Posterior cingulate gyrus (tissue), 11 donors: ENCODE results near the gene BRSK2.

Source experiments
- DNase-seq, 10 donors: peaks; one replicate each; pipeline versions ENCODE4 v3.0.0 to v3.0.0-alpha.2; 2020 to 2021; ENCODE audit warnings: mixed read lengths in 3 of 10
- intact Hi-C: fragments of 100-400 bp; cut with DNase I; formaldehyde crosslinking; loops from one replicate; pipeline ENCODE4 v1.15.1; 2023

The BRSK2 gene

GRCh38 chr11:1445741-1446445 is 56.2 kb downstream of the BRSK2 start:
- DNase-seq, result no peak
- intact Hi-C loops, result loop anchor here (5.0 kb wide), 1 partner anchor 49 kb away; no protein-coding TSS in a partner anchor

DNA sequence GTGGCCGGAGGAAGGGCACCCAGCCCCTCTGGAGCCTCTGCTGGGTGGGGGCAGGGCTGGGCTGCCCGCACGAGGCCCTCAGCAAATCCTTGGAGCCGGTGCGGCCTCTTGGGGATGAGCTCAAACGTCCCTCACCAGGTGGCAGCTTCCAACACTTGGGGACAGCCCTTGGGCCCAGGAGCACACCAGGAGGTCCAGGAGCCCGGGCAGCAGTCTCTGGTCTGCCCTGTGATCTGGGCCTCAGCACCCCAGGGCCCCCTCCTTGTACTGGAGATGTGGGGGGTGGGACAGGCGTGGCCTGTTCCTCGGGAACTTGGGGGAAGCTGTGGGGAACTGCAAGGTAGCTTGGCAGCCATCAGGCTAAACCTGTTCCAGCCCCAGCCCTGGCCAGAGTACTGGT is 56.9 kb downstream of the BRSK2 start:
- intact Hi-C loops, result loop anchor here (5.0 kb wide), 1 partner anchor 49 kb away; no protein-coding TSS in a partner anchor
- DNase-seq, result no peak

GRCh38 chr11:1447845-1448825 is 58.4 kb downstream of the BRSK2 start:
- DNase-seq, result peak in 8 of 10 donors; percentile 41 to 94 (median 62)

DNA sequence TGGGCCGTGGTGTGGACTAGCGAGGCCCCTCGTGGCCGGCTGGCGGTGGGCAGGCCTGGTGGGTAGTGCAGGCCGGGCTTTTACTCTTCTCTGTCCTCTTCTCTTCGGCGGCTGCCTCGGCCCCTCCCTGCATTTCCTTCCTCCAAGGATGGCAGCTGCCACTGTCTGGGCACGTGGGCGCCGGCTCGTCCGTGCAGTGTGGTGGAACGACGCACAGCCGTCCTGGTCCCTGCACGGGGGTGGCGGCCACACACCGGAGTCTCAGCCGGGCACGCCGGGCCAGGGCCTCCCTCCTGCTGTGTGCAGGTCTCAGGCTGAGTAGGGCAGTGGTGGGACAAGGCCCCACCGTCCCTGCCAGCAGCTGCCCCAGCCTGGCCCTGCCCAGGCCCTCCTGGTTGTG is 59.1 kb downstream of the BRSK2 start:
- intact Hi-C loops, result loop anchor here (5.0 kb wide), 1 partner anchor 52 kb away; no protein-coding TSS in a partner anchor
- peak in 7 of 10 donors; percentile 52 to 94 (median 64) for DNase-seq

More at GRCh38 chr11:1447845-1448825, 58.4 kb downstream of the BRSK2 start:
- intact Hi-C loops, result loop anchor here (5.0 kb wide), 1 partner anchor 51 kb away; no protein-coding TSS in a partner anchor

DNA sequence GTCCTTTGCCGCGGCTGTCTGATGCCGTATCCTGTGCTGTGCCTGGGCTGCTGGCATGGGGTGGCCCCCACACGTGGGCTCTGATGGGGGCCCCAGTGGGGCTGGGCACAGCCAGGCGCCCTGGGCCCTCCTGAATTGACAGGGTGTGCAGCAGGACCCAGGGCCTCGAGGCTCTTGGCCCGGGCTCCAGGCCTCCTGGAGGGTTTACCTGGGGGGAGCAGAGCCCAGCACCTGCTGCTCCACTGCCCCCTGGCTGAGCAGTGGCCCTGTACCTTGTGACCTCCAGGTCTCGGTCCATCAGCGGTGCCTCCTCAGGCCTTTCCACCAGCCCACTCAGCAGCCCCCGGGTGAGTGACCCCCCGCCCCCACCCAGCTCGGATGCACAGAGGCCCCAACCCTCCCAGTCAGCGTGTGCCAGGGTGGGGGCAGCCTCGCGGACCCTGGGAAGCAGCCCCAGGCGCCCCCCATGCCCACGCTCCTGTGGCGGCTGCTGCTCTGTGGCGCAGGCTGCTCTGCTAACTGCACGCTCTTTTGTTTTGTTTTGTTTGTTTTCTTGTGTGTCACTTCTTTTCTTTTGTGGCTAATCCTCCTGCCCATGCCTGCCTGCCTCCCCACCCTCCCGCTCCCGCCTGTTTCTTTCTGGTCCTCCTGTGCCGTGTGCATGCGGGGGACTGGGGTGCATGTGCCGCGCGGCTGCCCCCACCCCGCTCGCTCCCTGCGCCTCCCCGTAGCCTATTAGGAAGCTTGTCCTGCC is 59.9 kb downstream of the BRSK2 start:
- intact Hi-C loops, result loop anchor here (5.0 kb wide), 1 partner anchor 52 kb away; no protein-coding TSS in a partner anchor
- DNase-seq, result no peak

- no peak for DNase-seq
- intact Hi-C loops, result no loop called here
Observed at GRCh38 chr11:1450344-1450875, 60.7 kb downstream of the BRSK2 start.

DNA sequence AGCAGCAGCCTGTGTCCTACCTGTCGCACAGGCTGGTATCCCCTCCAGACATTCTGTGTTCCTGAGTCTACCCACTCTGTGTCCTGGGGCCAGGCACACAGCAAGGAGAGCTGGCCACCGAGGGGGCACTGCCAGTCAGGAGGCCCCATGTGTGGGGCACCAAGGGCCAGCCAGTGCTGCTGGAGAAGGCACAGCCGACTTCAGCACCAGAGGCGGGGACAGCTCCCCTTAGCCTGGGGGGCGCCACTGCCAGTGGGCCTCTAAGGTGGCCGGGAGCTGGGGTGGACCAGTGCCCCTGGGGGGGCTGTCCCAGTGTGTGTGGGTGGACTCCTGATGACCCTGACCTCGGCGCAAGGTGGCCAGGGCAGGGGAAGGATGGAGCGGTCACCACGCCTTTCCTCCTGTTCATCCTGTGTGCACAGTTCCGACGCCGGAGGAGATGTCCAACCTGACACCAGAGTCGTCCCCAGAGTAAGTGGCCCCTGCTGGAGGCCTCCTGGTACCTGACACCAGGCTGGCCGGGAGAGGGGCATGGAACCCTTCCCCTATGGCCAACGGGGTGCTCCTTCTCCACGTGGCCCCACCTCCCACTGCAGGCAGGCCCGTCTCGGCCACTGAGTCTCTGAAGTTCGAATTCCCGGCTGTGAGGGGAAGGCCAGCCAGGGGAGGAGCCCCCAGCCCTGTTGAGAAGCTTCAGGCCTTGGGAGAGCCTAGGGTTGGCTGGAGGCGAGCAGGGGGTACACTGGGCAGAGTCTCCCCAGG is 61.4 kb downstream of the BRSK2 start:
- DNase-seq, result no peak
- intact Hi-C loops, result no loop called here

- DNase-seq, result no peak
- intact Hi-C loops, result no loop called here
Observed at GRCh38 chr11:1451781-1452470, 62.2 kb downstream of the BRSK2 start.

- intact Hi-C loops, result no loop called here
- no peak for DNase-seq
Observed at GRCh38 chr11:1452744-1453143, 63.0 kb downstream of the BRSK2 start.

DNA sequence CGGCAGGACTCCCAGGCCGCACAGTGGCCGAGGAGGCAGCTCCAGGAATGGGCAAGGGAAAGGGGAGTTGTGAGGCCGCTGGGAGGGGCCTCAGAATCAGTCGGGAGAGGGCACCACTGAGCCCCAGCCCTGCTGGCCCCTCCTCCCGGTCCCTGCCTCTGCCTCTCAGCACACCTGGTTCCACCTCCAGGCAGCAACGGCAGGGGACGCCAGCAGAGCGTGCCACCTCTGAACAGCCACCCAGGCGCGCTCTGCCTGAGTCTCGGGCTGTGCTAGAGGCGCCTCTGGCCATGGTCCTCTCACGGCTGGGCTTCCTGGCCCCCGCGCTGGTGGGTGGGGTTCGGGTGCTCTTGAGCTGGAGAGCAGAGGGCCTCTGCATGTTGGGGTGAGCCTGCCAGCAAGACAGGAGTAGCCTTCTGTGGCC is 63.9 kb downstream of the BRSK2 start:
- DNase-seq, result peak in 1 of 10 donors; percentile 87
- intact Hi-C loops, result no loop called here

DNA sequence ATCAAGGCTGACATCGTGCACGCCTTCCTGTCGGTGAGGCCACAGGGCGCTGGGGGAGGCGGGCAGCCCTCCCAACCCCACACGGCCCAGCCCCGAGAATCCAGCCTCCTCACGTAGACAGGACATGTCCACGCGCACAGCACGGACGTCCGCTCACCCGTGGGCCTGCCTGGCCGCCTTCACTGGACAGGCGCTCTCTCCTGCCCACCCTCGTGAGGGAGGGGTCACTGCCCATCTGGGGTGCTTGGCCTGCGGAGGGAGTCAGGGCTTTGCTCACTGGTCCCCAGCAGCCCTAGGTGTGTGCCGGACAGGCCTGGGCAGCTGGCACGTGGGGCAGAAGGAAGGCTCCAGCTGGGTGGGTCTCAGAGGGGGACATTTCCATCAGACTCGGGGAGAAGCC is 64.8 kb downstream of the BRSK2 start:
- DNase-seq, result no peak
- intact Hi-C loops, result no loop called here

GRCh38 chr11:1455032-1455762 is 65.5 kb downstream of the BRSK2 start:
- intact Hi-C loops, result loop anchor here (5.0 kb wide), 1 partner anchor 62 kb away; no protein-coding TSS in a partner anchor

DNA sequence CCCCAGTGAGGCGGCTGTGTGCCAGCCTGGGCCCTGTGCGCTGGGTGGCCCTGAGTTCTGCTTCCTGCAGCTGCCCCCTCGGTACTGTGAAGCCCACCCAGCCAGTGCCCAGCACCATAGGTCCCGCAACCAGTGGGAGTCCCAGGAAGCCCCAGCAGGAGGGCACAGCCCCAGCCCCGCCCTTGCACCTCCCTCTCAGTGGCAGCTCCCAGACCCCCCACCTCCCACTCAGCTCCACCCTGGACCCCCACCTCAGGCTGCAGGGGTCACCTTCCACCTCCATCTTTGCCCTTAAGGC is 66.0 kb downstream of the BRSK2 start:
- intact Hi-C loops, result loop anchor here (5.0 kb wide), 1 partner anchor 62 kb away; no protein-coding TSS in a partner anchor
- DNase-seq, result no peak

More at GRCh38 chr11:1455032-1455762, 65.5 kb downstream of the BRSK2 start:
- no peak for DNase-seq

DNA sequence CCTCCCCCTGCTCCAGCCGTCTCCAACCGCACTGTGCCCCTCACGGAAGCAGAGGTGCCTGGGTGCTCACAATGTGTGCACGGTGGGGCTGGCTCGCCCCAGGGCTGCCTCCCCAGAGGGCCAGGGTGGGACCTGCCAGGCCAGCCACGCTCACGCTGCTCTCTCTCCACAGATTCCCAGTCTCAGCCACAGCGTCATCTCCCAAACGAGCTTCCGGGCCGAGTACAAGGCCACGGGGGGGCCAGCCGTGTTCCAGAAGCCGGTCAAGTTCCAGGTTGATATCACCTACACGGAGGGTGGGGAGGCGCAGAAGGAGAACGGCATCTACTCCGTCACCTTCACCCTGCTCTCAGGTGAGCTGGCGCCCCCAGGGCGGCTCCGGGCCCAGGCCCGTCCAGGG is 66.4 kb downstream of the BRSK2 start:
- DNase-seq, result no peak
- intact Hi-C loops, result loop anchor here (5.0 kb wide), 1 partner anchor 61 kb away; no protein-coding TSS in a partner anchor

DNA sequence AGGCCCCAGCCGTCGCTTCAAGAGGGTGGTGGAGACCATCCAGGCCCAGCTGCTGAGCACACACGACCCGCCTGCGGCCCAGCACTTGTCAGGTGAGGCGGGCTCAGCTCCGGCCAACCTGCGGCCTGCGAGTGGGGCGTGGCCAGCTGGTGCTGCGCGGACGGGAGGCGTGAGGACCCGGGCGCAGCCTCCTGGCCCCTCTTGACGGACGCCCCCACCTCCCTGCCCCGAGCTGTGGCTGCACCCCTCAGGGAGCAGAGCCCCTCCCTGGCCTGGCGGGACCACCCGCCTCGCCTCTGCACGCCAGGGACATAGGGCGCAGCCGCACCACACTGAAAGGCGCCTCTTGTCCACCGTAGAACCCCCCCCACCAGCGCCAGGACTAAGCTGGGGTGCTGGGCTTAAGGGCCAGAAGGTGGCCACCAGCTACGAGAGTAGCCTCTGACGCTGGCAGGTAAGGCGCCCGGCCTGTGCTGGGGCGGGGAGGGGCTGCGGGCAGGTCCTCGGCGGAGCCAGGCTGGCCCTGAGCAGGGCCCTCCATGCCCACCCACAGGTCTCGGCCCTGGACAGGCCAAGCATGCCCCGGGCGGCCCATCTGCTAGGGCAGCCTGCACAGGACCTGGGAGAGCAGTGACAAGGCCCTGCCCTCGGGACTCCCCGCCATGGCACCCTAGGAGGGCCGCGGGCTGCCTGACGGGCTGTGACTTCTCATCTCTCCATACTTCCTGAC is 67.0 kb downstream of the BRSK2 start:
- no peak for DNase-seq
- intact Hi-C loops, result loop anchor here (5.0 kb wide), 1 partner anchor 61 kb away; no protein-coding TSS in a partner anchor

- DNase-seq, result no peak
- intact Hi-C loops, result loop anchor here (5.0 kb wide), 1 partner anchor 60 kb away; no protein-coding TSS in a partner anchor
Observed at GRCh38 chr11:1457326-1457680, 67.6 kb downstream of the BRSK2 start.

- intact Hi-C loops, result loop anchor here (5.0 kb wide), 1 partner anchor 59 kb away; no protein-coding TSS in a partner anchor
Observed at GRCh38 chr11:1457856-1458255, 68.1 kb downstream of the BRSK2 start.

More at GRCh38 chr11:1457856-1458255, 68.1 kb downstream of the BRSK2 start:
- no peak for DNase-seq
